GM18526 (cell line): ENCODE results near the gene FAAP20.

Source experiments
- POLR2A ChIP-seq: IDR thresholded peaks from 3 replicates; pipeline ENCODE4 v1.6.1; 2011; ENCODE audit not compliant: insufficient read length; ENCODE audit errors: extremely low read depth

Gene FAAP20

DNA sequence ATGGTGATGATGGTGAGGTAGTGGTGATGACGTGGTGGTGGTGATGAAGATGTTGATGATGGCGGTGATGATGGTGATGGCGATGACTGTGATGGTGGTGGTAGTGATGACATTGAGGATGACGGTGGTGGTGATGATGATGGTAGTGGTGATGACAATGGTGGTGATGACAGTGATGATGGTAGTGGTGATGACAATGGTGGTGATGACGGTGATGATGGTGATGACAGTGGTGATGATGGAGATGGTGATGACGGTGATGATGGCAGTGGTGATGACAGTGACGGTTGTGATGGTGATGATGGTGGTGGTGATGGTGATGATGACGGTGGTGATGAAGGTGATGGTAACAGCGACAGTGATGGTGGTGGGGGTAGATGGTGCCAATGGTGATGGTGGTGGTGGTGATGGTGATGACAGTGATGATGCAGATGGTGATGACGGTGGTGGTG, 39.4 kb downstream of the FAAP20 start:
- TF ChIP-seq POLR2A = no peak

DNA sequence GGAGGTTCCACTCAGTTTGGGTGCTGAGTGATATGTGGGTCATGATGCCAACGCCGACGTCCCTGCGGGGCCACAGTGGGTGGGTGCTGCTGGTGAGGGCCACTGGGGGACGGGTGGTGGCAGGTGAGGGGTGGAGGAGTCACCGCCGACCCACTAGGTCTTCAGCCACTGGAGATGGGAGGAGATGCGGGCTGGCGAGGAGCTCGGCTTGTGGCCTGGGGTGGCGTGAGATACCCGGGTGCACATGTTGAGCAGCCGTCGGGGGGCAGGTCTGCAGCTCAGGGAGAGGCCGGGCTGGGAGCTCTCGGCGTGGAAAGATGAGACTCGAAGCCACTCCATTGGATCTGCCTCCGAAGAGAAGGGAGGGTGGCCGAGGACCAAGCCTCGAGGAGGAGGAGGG, 40.5 kb downstream of the FAAP20 start:
- TF ChIP-seq POLR2A = no peak

DNA sequence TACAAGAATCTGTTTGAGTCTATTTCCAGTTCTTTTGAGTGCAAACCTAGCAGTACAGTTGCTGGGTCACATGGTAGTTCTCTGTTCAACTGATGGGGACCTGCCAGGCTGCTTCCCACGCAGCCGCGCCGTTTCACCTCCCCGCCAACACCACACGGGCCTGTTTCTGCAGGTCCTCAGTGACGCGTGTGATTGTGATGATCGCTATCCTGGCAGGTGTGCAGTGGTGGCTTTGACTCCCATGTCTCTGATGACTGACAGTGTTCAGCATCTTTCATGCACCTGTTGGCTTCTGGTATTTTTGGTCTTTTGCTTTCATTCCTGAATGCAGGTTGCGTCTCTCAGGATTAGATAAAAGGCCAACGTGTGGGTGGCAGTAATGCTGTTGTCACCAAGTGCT, 41.6 kb downstream of the FAAP20 start:
- no peak for TF ChIP-seq POLR2A

DNA sequence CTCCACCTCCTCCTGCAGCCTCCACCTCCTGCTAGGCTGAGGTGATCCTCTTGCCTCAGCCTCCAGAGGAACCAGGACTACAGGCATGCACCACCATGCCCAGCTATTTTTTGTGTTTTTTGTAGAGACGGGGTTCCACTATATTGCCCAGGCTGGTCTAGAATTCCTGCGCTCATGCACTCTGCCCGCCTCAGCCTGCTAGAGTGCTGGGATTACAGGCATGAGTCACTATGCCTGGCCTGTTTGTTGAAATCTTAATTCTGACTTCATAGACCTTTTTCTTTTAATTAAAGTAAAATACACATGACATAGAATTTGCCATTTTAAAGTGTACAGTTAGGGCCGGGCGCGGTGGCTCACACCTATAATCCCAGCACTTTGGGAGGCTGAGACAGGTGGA, 42.7 kb downstream of the FAAP20 start:
- TF ChIP-seq POLR2A = no peak

DNA sequence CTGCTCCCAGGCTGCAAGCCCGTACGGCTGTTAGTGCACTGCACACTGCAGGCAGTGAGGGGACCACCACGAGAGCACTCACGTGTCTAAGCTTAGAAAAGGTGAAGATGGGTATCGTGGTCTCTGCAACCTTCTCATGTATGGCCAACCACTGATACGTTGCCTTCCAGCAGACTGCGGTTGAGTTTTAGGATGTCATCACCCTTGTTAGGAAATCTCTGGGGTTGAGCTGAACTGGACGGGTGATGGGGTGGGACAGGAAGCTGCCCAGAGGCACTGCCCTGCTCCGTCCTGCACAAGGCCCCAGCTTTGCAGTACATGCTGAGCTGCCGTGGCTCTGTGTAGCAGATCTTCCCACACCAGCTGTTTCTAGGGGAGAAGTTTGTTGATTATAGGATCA, 43.3 kb downstream of the FAAP20 start:
- no peak for TF ChIP-seq POLR2A

DNA sequence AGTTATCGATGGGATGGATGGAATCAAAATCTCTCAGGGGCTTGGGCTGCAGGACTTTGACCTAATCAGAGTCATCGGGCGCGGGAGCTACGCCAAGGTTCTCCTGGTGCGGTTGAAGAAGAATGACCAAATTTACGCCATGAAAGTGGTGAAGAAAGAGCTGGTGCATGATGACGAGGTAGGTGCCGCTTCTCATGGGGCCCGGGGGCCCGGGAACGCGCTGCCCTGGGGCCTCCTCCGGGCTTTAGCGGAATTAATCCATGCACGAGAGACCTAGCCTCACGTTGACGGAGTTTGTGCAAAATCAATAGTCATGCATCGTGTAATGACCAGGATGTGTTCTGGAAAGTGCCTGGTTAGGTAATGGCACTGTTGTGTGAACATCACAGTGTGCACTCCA, 43.8 kb downstream of the FAAP20 start:
- no peak for TF ChIP-seq POLR2A

DNA sequence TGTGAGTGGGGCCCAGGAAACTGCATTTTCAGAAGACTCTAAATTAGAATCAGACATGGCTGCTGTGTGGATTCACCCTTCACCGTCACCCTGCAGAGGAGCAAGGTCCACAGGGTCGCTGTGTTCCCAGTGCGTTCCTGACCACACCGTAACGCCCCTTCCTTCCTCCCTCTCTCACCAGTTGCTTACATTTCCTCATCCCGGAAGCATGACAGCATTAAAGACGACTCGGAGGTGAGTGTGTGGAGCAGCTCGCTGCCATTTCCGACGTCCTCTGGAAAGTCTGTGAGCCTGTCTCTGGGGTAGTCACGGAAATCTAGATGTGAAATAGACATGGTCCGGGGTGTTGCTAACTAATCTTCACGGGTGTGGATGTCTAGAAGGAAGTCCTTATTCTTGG, 45.9 kb downstream of the FAAP20 start:
- TF ChIP-seq POLR2A = no peak

DNA sequence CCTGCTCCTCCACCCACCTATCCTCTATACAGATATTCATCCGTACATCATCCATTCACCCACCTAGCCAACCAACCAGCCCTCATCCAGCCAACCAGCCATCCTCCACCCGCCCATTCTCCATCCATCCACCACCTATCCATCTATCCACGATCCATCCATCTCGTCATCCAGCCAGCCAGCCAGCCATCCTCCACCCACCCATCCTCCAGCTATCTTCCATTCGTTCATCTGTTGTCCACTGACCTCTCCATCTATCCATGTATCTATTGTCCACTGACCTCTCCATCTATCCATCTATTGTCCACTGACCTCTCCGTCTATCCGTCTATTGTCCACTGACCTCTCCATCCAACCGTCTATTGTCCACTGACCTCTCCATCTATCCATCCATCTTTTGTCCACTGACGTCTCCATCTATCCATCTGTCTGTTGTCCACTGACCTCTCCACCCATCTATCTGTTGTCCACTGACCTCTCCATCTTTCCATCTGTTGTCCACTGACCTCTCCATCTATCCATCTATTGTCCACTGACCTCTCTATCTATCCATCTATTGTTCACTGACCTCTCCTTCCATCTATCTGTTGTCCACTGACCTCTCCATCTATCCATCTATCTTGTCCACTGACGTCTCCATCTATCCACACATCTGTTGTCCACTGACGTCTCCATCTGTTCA, 47.6 kb downstream of the FAAP20 start:
- TF ChIP-seq POLR2A = no peak

DNA sequence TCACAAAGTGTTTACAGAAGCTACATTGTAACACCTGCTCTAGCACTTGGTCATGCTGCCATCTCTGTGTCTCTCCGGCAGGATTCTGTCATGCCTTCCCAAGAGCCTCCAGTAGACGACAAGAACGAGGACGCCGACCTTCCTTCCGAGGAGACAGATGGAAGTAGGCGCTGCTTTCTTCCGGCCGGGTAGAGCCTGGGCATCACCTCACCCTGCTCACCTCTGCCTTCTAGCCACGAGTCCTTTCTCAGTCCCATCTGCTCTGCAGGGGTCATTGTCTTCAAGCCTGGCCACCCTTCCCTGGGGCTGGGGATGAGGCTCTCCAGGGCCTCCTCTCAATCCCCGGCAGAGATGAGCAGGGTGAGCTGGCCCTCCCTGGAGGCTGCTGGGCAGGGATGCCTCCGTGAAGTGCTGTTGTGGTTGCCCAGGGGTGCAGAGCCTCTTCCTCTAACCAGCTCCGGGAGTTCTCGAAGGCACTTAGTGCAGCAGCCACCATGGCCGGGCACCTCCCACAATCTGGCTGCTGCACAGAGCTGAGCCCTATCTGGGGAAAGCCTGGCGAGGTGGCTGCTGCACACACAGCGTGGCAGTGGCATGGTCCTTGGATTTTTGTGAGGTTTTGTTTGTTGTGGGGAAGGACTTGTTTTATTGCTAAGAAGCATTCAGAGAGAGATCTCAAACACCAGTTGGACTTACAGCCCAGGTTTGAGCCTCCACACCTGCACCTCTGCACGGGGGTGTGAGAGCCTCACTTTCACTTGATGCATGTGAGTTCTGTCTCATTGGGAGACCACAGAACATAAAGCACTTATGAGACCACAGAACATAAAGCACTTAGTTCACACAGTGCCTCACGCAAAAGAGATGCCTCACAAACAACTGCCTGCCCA, 48.4 kb downstream of the FAAP20 start:
- TF ChIP-seq POLR2A = no peak

DNA sequence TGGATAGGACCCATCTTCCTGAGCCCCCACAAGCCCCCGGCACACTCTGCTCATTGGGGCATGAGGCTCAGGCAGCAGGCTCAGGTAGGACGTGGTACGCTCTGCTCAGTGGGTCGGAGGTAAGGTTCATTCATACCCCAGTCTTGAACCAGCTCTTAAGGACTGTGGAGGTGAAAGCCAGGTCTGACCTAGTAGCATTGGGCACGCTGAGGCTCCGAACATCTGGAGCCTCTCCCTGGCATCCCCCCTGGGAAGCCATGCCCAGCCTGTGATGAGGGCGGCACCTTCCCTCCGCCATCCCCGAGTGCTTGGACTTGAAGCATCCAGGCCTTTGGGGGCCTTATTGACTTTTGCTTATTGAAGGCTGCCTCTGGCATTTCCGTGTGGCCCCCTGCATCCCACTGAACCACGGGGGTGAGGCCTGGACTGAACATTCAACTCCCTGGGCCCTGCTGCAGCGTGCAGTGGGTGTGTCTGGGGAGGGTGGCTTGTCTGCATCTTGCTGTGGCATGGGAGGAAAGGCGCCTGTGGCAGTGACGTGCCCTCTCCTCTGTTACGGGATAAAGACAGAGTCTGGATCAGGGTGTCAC, 50.0 kb downstream of the FAAP20 start:
- no peak for TF ChIP-seq POLR2A

DNA sequence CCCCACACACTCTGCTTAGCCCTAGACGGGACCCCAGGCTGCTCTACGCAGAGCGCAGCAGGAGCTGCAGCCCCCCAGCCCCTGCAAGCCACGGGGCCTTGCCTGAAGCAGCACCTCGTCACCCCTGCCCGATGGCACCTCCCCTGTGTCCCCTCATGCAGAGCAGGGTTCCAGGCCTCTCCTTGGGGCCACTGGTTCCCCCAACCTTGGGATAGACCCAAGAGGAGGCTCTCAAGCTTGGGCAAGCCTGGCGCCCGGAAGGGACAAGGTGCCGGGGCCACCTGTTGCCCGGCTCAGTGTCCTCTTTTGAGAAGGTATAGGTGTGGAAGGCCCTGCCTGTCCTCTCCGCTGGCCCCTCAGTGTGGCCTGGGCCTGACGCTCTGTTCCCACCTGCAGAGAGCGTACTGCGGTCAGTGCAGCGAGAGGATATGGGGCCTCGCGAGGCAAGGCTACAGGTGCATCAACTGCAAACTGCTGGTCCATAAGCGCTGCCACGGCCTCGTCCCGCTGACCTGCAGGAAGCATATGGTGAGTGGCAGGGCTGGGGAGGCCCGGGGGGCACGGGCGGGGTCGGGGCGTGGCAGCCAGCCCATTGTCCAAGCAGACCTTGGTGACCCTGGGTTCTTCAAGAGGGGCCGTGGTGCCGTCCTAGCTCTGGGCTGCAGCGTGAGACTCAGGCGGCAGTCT, 50.6 kb downstream of the FAAP20 start:
- no peak for TF ChIP-seq POLR2A

DNA sequence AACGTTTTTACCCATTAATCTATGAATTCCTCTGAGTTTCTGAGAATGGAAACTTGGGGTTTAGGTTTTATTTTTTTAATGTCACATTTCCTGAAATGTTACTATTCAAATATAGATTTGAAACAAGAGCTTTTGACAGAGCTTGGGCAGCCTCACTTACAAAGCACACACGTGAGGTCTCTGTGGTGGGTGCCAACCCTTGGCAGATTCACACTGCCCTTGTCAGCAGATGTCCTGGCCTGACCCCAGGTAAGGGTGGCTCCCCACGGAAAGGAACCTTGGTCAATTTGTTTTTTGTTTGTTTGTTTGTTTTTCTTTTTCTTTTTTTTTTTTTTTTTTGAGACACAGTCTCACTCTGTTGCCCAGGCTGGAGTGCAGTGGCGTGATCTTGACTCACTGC, 53.5 kb downstream of the FAAP20 start:
- no peak for TF ChIP-seq POLR2A
